Panc1 (cell line): ENCODE results near the gene SYT2.

Source experiments
- POLR2AphosphoS5 ChIP-seq: IDR thresholded peaks from 2 replicates; pipeline ENCODE4 v1.6.1; 2012; ENCODE audit warnings: mild to moderate bottlenecking, low read depth, low read length, moderate library complexity
- SIN3A ChIP-seq: IDR thresholded peaks from 2 replicates; pipeline ENCODE4 v1.6.1; 2012; ENCODE audit warnings: low read depth, mild to moderate bottlenecking, low read length, moderate library complexity, borderline replicate concordance; ENCODE audit not compliant: insufficient read depth
- TCF7L2 ChIP-seq: IDR thresholded peaks from 2 replicates; pipeline ENCODE4 v1.6.1; 2011; ENCODE audit warnings: mild to moderate bottlenecking, low read depth, low read length, inconsistent platforms
- TF ChIP-seq, protein P1 (sequence below): fragments of 450-650 bp; IDR thresholded peaks from 2 replicates; pipeline ENCODE4 v1.5.1; 2017; ENCODE audit warnings: mild to moderate bottlenecking
- TF ChIP-seq, protein P2 (sequence below), 2 experiments: IDR thresholded peaks; 2 replicates each; pipeline ENCODE4 v1.6.1; 2011 to 2012; ENCODE audit warnings: low read depth in 2 of 2, control low read depth in 1 of 2, low read length in 1 of 2, mild to moderate bottlenecking in 1 of 2, moderate library complexity in 1 of 2; ENCODE audit not compliant: insufficient read depth in 1 of 2

DNA sequence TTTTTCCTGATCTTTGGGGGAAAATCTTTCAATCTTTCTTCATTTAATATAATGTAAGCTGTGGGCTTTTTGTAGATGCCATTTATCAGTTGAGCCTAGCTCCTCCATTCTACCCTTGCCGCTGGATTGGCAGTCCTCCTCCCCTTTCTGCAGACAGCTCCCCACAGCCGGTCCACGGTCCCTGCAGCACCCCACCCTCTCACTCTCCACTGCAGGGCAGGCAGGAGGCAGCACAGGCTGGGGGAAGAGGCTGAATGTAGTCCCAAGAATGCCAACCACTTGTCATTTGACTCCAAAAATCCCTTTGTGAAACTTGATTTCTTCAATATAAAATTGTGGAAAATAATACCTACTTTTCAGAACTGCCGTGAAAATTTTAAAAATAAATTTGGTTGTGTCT is 96.7 kb downstream of the SYT2 start:
- TF ChIP-seq, protein P1, sequence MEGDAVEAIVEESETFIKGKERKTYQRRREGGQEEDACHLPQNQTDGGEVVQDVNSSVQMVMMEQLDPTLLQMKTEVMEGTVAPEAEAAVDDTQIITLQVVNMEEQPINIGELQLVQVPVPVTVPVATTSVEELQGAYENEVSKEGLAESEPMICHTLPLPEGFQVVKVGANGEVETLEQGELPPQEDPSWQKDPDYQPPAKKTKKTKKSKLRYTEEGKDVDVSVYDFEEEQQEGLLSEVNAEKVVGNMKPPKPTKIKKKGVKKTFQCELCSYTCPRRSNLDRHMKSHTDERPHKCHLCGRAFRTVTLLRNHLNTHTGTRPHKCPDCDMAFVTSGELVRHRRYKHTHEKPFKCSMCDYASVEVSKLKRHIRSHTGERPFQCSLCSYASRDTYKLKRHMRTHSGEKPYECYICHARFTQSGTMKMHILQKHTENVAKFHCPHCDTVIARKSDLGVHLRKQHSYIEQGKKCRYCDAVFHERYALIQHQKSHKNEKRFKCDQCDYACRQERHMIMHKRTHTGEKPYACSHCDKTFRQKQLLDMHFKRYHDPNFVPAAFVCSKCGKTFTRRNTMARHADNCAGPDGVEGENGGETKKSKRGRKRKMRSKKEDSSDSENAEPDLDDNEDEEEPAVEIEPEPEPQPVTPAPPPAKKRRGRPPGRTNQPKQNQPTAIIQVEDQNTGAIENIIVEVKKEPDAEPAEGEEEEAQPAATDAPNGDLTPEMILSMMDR = no peak
- no peak for TF ChIP-seq POLR2AphosphoS5
- TF ChIP-seq, protein P2, sequence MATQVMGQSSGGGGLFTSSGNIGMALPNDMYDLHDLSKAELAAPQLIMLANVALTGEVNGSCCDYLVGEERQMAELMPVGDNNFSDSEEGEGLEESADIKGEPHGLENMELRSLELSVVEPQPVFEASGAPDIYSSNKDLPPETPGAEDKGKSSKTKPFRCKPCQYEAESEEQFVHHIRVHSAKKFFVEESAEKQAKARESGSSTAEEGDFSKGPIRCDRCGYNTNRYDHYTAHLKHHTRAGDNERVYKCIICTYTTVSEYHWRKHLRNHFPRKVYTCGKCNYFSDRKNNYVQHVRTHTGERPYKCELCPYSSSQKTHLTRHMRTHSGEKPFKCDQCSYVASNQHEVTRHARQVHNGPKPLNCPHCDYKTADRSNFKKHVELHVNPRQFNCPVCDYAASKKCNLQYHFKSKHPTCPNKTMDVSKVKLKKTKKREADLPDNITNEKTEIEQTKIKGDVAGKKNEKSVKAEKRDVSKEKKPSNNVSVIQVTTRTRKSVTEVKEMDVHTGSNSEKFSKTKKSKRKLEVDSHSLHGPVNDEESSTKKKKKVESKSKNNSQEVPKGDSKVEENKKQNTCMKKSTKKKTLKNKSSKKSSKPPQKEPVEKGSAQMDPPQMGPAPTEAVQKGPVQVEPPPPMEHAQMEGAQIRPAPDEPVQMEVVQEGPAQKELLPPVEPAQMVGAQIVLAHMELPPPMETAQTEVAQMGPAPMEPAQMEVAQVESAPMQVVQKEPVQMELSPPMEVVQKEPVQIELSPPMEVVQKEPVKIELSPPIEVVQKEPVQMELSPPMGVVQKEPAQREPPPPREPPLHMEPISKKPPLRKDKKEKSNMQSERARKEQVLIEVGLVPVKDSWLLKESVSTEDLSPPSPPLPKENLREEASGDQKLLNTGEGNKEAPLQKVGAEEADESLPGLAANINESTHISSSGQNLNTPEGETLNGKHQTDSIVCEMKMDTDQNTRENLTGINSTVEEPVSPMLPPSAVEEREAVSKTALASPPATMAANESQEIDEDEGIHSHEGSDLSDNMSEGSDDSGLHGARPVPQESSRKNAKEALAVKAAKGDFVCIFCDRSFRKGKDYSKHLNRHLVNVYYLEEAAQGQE (IDR thresholded peaks at IDR 0.05; ENCODE audit: insufficient read depth in 1 of 2, low read depth in 2 of 2, low read length in 1 of 2) = no peak
- no peak for TF ChIP-seq SIN3A
- no peak for TF ChIP-seq TCF7L2
